Left cardiac atrium (tissue), 4 donors: ENCODE results near the gene STX17. TPM values are rescaled to one million over a fixed set of nuclear protein-coding genes. Genes with fewer than 3 reads are reported as not detected.

Source experiments
- ATAC-seq, 2 donors: fragments of 200-7000 bp; cut with Tn5 transposase; one replicate each; pipeline ENCODE4 v1.9.1; 2020; ENCODE audit warnings: mild to moderate bottlenecking in 2 of 2, moderate library complexity in 2 of 2
- DNase-seq: peaks from one replicate; pipeline ENCODE4 v3.0.0-alpha.2; 2020
- intact Hi-C, 2 donors: fragments of 100-400 bp; cut with DNase I; formaldehyde crosslinking; loops; one replicate each; pipeline versions ENCODE4 v1.14.1 to v1.15.1; 2022 to 2023
- total RNA-seq, 2 donors: library from RNA; stranded (reverse); fragmentation: NEBNext Ultra II Directional; extraction: Animal tissue kit (Norgen Biotek cat#: 25700); gene quantifications; one replicate each; pipeline ENCODE4 v1.2.1, GENCODE V29; 2021
- donor health status: DM: no; HTN: yes; CAD: no.
- donor health status: DM: no; HTN: yes; CAD: no; lungs with severe emphysema.
- donor health status: DM: yes; HTN: yes; CAD: no.
- donor health status: Dilated cardiomyopathy.

Gene STX17
- total RNA-seq, 2 donors from 2014 or later: 17.3 to 19.9 TPM

DNA sequence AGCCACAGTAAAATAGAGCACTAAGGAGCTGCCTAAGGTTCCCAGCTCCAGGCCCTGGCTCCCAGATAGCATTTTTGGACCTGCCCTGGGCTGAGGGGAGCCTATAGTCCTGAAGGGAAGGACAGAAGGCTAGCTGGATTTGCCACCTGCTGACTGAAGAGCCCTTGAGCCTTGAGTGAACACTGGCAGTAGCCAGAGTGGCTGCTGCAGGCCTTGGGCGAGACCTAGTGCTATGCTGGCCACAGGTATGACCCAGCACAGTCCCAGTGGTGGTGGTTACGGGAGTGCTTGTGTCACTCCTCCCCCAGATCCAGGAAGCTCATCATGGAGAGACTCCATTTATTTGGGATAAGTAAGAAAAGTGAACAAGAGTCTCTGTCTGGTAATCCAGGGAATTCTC lies 10.3 kb upstream of the STX17 start:
- intact Hi-C loops: no loop called here
- DNase-seq (no peak), ATAC-seq (no peak)

GRCh38 chr9:99903393-99903792 lies 3.1 kb upstream of the STX17 start:
- intact Hi-C loops: no loop called here
- DNase-seq (no peak), ATAC-seq (no peak)

- ATAC-seq: no peak
- intact Hi-C loops: loop anchor here in 1 of 2 donors (5.0 kb wide), 1 partner anchor 559 kb away; no protein-coding TSS in a partner anchor
- DNase-seq: no peak
These were observed 536 bp upstream of the STX17 start for GRCh38 chr9:99905833-99906402.

DNA sequence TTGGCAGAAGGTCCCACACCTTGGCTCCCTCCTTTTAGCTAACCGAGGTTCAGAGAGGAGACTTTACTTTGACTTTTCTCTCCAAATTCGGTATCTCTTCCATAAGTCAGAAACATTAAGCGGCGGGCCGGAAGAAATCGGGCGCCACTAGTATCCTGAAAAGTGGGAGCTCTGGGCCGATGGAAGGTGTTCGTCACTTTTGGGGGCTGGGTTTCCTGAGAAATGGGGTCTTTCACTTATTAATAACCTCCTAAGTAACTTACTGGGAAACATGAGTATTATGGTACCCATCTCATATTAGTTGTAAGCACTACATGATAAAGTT lies 716 bp downstream of the STX17 start:
- DNase-seq: no peak
- ATAC-seq: no peak
- intact Hi-C loops: loop anchor here in 1 of 2 donors (5.0 kb wide), 1 partner anchor 560 kb away; no protein-coding TSS in a partner anchor

DNA sequence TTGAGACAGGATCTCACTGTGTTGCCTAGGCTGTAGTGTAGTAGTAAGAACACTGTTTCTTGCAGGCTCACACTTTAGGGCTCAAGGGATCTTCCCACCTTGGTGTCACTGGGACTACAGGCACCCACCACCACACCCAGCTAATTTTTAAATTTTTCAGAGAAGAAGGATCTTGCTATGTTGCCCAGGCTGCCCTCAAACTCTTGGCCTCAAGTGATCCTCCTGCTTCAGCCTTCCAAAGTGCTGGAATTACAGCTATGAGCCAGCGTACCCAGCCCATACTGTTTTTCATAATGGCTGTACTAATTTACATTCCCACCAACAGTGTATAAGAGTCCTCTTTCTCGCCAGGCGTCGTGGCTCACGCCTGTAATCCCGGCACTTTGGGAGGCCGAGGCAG lies 5.1 kb downstream of the STX17 start:
- no peak for ATAC-seq
- DNase-seq: no peak
- intact Hi-C loops: no loop called here

DNA sequence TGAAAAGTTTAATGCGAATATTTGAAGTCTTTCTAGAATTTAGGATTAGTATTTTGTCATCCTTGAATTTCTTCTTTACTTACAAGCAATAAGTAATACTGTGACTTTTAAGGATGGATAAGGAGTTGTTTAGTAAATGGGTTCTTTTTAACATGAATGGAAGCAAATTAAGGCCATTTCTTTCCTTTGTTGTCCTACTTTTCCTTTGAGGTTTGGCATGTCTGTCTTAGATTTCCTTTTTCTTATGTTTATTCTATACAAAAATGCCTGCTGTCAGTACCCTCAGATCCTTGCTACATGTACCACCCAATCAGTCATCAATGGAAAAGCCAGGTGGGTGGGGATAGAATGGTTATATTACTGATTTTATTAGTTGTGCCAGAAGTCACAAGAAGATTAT lies 10.2 kb downstream of the STX17 start:
- ATAC-seq (no peak), DNase-seq (no peak)
- intact Hi-C loops: no loop called here

DNA sequence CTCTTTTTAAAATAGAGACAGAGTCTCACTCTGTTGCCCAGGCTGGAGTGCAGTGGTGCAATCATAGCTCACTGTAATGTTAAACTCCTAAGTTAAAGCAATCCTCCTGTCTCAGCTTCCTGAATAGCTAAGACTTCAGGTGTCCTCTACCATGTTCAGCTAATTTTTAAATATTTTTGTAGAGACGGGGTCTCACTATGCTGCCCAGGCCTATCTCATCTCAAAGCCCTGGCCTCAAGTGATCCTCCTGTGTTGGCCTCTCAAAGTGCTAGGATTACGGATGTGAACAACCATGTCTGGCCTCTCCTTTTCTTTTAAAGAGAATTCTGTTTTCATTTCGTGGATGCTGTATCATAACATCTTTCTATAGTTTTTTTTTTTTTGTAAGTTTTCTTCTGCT lies 11.7 kb downstream of the STX17 start:
- ATAC-seq (no peak), DNase-seq (no peak)
- intact Hi-C loops: no loop called here

GRCh38 chr9:99919930-99920329 lies 13.5 kb downstream of the STX17 start:
- ATAC-seq (no peak), DNase-seq (no peak)
- intact Hi-C loops: no loop called here

DNA sequence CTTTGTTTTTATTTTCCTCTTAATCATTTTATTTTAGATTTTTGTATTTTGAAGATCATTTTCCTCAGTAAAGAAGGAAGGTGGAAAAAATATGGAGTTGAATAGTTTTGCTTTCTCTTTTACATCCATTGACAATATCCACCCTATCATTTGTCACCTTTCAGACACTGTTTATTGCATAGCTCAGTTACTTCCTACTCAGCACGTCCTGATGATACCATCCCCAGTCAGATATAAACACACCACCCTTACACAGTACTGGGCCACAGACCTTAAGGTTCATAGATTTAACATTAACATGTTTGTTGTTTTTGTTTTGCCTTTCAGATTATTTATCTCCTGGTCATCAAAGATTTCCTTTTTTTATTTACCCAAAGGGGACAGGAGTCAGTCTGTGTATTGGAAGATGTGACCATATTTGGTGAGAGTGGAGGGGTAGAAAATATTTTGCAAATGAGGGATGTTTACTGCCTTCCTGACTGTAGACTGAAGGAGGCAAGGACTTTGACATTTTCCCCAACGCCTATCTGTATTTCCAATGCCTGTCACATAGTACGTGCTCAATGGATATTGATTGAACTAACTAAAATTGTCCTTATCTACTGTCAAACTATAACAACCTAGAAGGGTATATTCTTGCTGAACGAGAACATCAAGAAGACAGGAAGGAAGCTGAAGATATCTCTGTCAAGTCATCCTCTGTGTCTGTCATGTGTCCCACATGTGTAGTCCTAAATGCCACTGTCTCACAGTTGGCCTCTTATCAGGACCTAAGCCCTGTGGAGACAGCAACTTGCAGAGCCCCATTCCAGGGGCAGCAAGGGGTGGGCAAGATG lies 15.6 kb downstream of the STX17 start:
- DNase-seq (no peak), ATAC-seq (no peak)
- intact Hi-C loops: no loop called here

- DNase-seq (no peak), ATAC-seq (peak in 1 of 2 donors; percentile 51)
- intact Hi-C loops: no loop called here
These were observed 16.2 kb downstream of the STX17 start for GRCh38 chr9:99922711-99923030.

DNA sequence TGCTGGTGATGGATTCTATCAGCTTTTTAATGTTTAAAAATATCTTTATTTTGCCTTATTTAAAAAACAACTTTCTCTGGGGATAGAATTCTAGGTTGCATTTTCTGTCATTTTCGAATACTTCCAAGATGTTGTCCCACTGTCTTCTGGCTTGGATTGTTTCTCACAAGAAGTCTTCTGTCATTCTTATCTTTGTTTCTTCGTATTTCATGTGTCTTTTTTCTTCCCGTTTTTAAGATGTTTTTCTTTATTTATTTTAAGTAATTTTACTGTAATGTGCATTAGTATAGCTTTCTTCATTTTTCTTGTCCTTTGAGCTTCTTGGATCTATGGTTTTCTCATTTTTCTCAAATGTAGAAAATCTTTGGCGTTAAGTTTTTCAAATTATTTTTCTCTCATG lies 19.1 kb downstream of the STX17 start:
- no peak for ATAC-seq
- DNase-seq: no peak
- intact Hi-C loops: no loop called here

DNA sequence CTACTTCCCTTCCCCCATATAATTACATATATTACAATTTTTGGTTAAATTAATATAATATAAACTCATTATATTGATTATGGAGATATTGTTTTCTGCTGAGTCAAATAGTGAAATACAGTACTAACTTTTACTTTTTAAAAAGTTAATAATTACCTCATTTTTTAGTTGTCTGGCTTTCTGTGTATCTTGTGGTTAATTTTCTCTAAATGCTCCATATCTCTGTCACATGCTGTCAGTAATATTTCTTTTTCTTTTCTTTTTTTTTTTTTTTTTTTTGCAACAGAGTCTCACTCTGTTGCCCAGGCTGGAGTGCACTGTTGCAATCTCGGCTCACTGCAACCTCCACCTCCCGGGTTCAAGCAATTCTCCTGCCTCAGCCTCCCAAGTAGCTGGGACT lies 23.2 kb downstream of the STX17 start:
- ATAC-seq (no peak), DNase-seq (no peak)
- intact Hi-C loops: no loop called here

DNA sequence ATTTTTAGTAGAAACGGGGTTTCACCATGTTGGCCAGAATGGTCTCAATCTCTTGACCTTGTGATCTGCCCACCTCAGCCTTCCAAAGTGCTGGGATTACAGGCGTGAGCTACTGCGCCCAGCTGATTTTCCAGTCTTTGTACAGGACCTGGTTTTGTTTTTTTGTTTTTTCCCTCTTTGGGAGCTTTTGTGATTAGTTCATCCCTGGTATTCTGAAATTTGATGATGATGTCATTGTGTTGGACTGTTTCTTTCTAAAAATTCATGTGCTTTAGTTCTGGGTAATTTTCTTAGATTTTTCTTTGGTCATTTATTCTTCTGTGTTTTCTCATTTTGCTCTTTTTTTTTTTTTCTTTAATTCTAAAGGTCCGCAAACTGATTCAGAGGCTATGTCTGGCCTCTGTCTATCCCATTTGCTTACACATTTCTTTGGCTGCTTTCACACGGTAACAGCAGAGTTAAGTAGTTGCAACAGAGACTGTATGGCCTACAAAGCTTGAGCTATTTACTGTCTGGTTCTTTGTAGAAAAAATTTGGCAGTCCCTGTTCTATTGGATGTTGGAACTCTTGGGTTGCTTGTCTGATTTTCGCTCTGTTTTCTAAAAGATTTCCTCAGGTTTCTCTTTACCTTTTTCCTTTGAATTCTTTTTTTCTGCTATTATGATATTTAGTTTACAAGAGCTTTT lies 24.8 kb downstream of the STX17 start:
- intact Hi-C loops: no loop called here
- ATAC-seq: no peak

DNA sequence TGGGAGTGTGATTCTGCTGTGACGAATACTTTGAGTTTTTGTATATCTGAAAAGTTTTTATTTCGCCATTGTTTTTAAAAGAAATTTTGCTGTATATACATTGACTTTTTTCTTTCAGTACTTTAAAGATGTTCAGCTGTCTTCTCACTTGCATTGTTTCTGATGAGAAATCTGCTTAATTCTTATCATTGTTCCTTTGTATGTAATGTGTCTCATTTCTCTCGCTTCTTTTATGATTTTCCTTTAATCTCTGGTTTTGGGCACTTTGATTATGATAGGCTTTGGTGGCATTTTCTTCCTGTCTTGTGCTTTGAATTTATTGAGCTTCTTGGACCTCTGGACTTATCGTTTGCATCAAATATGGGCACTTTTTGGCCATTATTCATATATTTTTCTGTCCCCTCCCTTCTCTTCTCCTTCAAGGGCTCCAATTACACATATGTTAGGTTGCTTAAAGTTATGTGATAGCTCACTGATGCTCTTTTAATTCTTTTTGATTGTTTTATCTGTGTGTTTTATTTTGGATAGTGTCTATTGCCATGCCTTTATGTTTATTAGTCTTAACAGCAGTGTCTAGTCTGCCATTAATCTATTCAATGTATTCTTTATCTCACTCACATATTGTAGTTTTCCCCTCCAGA lies 30.6 kb downstream of the STX17 start:
- DNase-seq (no peak), ATAC-seq (no peak)
- intact Hi-C loops: no loop called here

More for the DNA sequence above, 24.8 kb downstream of the STX17 start:
- DNase-seq: no peak

DNA sequence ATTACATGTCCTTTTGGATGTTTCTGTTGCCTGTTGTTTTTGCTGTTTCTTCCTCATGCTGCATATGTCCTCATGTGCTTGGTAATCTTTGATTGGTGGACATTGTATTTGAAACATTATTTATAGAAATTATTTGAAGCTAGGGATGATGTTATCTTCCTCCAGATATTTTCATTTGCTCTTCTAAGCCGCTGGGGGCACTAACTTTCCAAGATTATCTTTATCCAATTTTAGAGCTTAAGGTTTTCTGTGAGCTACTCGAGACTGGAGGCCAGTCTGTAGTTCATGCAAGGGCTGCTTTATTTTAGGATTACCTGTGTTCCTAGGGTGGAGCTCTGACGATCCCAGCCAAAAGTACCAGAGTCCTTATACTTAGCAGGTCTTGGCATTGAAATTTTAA lies 40.9 kb downstream of the STX17 start:
- ATAC-seq: no peak
- intact Hi-C loops: no loop called here

GRCh38 chr9:99948482-99948881 lies 42.0 kb downstream of the STX17 start:
- intact Hi-C loops: no loop called here
- ATAC-seq: no peak
- DNase-seq: no peak

More for the DNA sequence above, 40.9 kb downstream of the STX17 start:
- DNase-seq: no peak

GRCh38 chr9:99948896-99949295 lies 42.4 kb downstream of the STX17 start:
- DNase-seq (peak; percentile 29), ATAC-seq (peak in 1 of 2 donors; percentile 31)
- intact Hi-C loops: no loop called here

DNA sequence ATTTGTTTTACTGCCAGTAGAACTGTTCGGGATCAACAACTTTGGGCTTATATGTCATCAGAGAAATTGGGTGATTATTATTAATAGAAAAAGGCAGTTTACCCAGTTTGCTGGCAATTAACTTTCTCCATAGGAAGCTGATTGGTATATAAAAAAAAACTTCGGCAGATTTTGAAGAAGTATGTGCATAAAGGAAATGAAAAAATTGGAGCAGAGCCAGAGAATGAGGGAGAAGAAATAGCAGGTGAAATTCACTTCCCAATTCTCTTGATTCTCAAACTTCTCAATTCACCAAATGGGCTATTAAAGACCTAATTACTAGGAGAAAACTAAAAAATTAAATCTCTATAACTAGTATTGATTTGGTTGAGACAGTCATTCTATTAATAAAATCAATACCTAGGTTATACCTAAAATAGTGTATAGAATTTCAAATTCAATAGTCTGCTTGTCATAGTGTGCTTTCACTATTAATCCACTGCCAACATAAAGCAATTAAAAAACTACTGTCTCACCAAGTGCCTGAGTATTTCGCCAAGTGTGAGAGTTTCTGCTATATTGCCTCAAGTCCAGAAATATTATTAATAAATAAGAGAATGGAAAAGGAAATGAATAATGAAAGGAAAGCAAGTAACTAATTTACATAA lies 47.5 kb downstream of the STX17 start:
- DNase-seq: no peak
- intact Hi-C loops: no loop called here
- ATAC-seq: no peak

DNA sequence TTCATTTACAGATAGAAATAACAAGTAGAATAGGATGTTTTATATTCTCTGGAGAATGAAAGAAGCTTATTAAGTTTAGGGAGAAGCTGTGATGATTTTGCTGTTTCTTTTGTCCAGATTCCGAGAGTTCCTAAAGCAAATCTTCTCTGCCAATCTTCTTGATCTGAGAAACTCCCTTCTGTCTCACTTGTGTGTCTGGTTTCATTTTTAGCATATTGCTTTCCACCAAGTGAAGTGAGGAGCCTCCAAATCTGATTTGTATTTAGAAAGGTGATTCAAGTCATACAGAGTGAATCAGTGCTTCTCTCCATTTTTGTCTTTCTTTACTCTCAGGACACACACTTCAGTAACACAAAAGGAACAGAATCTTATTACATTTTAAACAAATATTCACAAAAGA lies 48.4 kb downstream of the STX17 start:
- peak in 1 of 2 donors; percentile 27 for ATAC-seq
- intact Hi-C loops: no loop called here

DNA sequence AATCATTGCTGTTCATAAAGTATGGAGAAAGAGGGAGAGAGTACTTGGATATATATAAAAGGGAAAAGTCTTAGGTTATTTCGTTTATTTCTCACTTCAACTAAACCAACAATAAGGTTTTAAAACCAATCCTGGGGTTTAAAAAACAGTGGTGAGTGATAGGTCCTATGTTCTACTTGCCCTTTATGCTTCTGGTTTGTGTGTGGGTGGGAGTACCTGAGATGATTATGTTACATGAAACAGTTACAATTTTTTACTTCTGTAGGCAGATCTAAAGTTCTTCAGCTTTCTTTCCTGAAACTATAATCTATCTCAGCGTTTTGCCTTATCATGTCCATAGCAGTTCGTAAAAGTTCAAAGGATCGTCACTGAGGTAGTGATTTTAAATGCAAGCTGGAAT lies 49.2 kb downstream of the STX17 start:
- DNase-seq (no peak), ATAC-seq (no peak)
- intact Hi-C loops: no loop called here

More for the DNA sequence above, 48.4 kb downstream of the STX17 start:
- DNase-seq: no peak
